ENCODE results near the gene TSSK3.

DNA sequence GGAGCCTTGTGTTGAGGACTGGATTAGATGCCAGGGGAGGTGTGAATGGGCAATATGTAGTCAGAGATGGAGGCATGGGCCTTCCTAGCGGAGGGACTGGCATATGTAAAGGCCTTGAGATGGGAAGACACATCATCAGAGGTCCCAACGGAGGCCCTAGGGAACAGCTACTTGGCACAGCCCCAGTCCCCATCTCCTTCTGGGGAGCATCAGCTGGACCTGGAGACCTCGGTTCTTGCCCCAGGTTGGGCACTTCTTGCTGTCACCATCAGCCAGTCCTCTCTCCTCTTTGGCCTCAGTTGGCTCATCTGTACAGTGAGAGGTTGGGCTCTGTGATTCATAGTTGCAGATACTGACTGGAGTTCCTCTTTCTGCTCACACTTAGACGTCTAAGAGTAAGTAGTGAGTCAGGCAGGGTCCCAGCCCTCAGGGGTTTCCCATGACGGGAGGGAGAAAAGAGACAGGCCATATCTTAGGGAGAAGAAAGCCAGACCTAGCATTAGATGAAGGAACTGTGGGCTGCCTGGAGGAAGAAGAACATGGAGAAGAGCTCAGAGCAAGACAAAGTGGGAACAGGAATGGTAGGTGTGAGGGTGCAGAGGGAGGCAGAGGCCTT is 22.9 kb upstream of the TSSK3 start:
- TF ChIP-seq, protein P1, sequence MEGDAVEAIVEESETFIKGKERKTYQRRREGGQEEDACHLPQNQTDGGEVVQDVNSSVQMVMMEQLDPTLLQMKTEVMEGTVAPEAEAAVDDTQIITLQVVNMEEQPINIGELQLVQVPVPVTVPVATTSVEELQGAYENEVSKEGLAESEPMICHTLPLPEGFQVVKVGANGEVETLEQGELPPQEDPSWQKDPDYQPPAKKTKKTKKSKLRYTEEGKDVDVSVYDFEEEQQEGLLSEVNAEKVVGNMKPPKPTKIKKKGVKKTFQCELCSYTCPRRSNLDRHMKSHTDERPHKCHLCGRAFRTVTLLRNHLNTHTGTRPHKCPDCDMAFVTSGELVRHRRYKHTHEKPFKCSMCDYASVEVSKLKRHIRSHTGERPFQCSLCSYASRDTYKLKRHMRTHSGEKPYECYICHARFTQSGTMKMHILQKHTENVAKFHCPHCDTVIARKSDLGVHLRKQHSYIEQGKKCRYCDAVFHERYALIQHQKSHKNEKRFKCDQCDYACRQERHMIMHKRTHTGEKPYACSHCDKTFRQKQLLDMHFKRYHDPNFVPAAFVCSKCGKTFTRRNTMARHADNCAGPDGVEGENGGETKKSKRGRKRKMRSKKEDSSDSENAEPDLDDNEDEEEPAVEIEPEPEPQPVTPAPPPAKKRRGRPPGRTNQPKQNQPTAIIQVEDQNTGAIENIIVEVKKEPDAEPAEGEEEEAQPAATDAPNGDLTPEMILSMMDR (IDR thresholded peaks at IDR 0.05), result no peak
- no peak for TF ChIP-seq POLR2A (IDR thresholded peaks at IDR 0.05)

All from ovary (tissue), 3 donors.